IPS-18c (cell line): ENCODE results near the gene SLC2A11.
"Not testable (repeated sequence)": the region's sequence is repeated elsewhere in the genome, so short reads cannot be mapped to it uniquely, and the experiment has no call there.

ENCODE experiments used
- H3K4me3 ChIP-seq: 2 replicates; pipeline ENCODE4 v1.7.0; 2013; ENCODE audit warnings: low read depth, mild to moderate bottlenecking, low read length, moderate library complexity; ENCODE audit not compliant: insufficient read depth
- H3K9me3 ChIP-seq: one replicate; pipeline ENCODE4 v1.6.1; 2013; ENCODE audit warnings: mild to moderate bottlenecking, low read length, moderate library complexity; ENCODE audit not compliant: control insufficient read depth, insufficient read depth

Gene SLC2A11

GRCh38 chr22:23910496-23911190 lies 53.0 kb downstream of the SLC2A11 start:
- H3K4me3 ChIP-seq: no peak overlapping the region
- peaks cover 2% of the 10 kb centered on the region for H3K9me3 ChIP-seq

GRCh38 chr22:23911318-23911980 lies 53.8 kb downstream of the SLC2A11 start:
- Histone ChIP-seq H3K9me3 (peaks cover 2% of the 10 kb centered on the region), H3K4me3 (no peak overlapping the region)

DNA sequence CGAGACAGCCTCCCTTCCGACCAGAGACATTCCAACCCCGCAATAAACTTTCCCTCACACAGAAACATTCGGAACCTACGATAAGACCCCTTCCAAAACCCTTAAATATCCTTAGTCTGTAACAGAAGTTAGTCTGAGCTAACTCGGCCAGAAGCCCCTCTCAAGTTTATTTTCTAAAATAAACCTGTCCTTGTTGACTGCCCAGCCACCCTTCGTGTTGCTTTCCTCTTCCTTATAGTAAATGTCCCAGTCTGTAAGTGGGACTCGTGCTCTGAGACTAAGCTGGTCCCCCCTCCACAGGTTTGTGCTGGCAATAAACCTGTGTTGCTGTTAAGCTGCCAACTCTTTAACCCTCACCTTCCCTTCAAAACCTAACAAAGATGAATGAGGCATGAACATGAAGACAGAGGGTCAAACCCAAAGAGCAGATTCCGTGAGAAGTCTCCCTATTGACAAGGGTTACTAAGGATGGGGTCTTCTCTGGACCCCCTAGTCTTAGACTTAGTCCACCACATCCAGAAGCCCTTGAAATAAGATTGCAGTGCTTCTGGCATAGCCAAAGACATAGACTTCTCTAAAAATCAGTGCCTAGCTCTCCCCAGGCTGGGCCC lies 54.7 kb downstream of the SLC2A11 start:
- H3K9me3 ChIP-seq: peaks cover 2% of the 10 kb centered on the region
- H3K4me3 ChIP-seq: no peak overlapping the region

DNA sequence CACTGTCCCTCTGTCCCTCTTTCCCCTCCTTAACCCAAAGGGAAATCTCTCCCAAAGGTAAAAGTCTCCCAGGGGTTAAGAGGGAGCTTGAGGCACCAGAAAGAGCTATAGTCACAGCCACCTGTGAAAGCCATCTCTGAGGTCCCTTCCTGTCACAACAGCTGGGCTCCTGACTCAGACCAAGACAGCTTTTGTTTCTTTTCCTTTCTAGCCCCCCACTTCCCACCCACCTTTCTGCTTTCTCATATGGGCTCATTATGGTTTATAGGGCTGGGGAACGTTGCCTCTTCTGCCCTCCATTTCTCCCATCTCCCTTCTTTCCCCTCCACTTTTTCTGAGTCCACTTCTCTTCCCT lies 55.6 kb downstream of the SLC2A11 start:
- Histone ChIP-seq H3K4me3 (peak overlapping the region; percentile 68), H3K9me3 (peaks cover 2% of the 10 kb centered on the region)

- Histone ChIP-seq H3K4me3 (peak overlapping the region; percentile 68), H3K9me3 (peaks cover 2% of the 10 kb centered on the region)
These were observed 56.1 kb downstream of the SLC2A11 start for GRCh38 chr22:23913661-23914353.

DNA sequence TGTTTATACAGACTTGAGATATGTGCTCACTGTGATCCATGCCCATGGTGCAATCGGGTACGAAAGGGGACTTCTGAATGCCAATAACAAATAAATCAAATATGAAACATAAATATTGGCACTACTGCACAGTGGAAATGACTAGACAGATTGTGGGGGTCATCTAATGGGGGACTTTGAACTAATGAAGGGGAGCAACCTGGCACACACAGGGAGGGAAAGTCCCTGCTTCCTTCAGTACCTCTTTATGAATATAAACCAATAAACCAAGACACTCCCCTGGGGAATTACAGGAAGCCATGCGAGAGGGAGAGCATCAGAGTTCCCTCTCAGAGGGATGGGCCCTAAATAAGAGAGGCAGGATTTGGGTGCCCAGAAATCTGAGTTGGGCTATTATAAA lies 57.6 kb downstream of the SLC2A11 start:
- Histone ChIP-seq H3K4me3 (no peak overlapping the region), H3K9me3 (peaks cover 2% of the 10 kb centered on the region)

DNA sequence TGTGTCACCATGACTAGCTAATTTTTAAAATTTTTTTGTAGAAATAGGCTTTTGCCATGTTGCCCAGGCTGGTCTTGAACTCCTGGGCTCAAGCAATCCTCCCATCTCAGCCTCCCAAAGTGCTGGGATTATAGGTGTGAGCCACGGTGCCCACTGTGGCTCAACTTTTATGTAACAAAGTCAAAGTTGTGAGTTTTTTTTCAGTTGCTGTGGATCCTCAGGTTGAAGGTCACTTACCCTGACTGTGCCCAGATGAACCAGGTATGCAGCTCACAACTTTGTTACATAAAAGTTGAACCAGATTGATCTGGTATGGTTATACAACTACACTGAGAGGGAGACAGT lies 62.6 kb downstream of the SLC2A11 start:
- not testable (repeated sequence) for H3K9me3 ChIP-seq, H3K4me3 ChIP-seq

DNA sequence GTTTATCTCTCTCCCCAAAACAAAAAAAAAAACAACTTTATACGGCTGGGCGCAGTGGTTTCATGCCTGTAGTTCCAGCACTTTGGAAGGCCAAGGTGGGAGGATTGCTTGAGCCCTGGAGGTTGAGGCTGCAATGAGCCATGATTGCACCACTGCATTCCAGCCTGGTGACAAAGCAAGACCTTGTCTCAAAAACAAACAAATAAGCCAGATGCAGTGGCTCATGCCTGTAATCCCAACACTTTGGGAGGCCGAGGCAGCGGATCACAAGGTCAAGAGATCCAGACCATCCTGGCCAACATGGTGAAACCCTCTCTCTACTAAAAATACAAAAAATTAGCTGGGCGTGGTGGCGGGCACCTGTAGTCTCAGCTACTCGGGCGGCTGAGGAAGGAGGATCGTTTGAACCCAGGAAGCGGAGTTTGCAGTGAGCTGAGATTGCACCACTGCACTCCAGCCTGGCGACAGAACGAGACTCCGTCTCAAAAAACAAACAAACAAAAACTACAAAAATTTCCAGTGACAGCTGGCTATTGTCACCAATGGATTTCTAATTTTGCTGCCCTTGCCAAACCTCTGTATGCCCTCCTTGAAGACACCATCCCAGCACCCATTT lies 64.0 kb downstream of the SLC2A11 start:
- not testable (repeated sequence) for H3K4me3 ChIP-seq

GRCh38 chr22:23922921-23923320 lies 65.2 kb downstream of the SLC2A11 start:
- Histone ChIP-seq H3K9me3 (no peaks in the 10 kb centered on the region), H3K4me3 (no peak overlapping the region)

More for the DNA sequence above, 64.0 kb downstream of the SLC2A11 start:
- H3K9me3 ChIP-seq: not testable (repeated sequence)

DNA sequence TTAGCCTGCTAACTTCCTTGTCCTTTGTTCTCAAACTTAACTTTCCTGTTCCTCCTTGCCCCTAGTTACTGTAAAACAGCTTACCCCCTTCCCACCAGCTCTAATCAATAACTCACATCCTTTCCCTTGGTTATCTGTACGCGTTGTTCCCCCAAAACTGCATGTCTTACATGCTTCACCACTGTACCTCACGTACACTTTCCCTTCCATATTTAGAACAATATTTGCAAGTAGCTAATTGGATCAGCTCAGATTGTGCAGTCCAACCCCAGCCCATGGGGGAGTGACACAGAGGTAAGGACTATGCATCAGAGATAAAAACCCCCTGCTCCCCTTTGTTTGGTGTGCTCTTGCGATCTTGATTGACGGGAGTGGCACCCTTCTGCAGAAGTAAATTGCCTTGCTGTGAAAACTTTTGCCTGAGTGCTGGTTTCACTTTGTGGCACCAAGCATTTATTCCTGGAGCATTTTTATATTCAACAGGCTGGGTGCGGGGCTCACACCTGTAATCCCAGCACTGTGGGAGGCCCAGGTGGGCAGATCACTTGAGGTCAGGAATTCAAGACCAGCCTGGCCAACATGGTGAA lies 67.4 kb downstream of the SLC2A11 start:
- Histone ChIP-seq H3K9me3 (no peaks in the 10 kb centered on the region), H3K4me3 (no peak overlapping the region)

DNA sequence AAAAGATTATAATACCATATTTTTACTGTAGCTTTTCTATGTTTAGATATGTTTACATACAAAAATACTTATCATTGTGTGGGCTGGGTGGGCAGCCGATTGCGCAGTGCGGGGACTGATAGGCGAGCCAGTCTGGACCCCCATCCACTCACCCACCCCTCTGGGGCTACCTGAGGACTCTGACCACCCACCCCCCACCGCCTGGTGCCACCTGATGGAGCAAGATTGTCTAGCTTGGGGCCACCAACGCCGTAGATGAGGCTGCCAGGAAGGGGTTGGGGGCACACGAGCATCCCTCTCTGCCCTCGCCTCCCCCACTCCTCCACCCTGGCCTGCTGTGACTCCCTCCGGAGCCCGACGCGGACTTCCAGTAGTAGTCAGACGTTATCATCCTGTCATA lies 68.9 kb downstream of the SLC2A11 start:
- H3K4me3 ChIP-seq: no peak overlapping the region
- H3K9me3 ChIP-seq: no peaks in the 10 kb centered on the region
